ENCODE results near the gene PTN. TPM values are rescaled to one million over a fixed set of nuclear protein-coding genes. Genes with fewer than 3 reads are reported as not detected.
A peak's percentile ranks its signal among the peaks of the same experiment; 100 is the strongest.
"Not testable (repeated sequence)": the region's sequence is repeated elsewhere in the genome, so short reads cannot be mapped to it uniquely, and the experiment has no call there.

Gene PTN
- total RNA-seq, 1 donor from 2014 or later: 207 TPM

DNA sequence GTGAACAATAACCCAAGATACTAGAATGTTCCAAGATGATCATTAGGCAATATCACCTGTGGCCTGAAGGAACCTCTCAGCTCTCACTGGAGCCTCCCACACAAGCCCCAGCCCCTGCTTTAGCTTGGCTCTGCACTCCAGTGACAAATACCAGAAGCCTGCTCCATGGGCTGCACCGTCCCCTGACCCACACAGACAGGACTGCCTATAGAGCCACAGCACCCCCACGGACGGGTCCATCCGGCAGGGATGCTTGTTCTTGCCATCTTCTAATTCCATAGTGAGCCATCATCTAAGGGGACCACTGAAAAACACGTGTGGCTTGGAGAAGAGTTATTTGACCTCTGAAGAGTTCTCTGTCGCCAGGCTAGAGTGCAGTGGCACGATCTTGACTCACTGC, 100.9 kb downstream of the PTN start:
- TF ChIP-seq, protein P1, sequence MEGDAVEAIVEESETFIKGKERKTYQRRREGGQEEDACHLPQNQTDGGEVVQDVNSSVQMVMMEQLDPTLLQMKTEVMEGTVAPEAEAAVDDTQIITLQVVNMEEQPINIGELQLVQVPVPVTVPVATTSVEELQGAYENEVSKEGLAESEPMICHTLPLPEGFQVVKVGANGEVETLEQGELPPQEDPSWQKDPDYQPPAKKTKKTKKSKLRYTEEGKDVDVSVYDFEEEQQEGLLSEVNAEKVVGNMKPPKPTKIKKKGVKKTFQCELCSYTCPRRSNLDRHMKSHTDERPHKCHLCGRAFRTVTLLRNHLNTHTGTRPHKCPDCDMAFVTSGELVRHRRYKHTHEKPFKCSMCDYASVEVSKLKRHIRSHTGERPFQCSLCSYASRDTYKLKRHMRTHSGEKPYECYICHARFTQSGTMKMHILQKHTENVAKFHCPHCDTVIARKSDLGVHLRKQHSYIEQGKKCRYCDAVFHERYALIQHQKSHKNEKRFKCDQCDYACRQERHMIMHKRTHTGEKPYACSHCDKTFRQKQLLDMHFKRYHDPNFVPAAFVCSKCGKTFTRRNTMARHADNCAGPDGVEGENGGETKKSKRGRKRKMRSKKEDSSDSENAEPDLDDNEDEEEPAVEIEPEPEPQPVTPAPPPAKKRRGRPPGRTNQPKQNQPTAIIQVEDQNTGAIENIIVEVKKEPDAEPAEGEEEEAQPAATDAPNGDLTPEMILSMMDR (IDR thresholded peaks at IDR 0.05): no peak
- TF ChIP-seq EZH2phosphoT487 (IDR thresholded peaks at IDR 0.05) (no peak), EZH2 (IDR thresholded peaks at IDR 0.05) (no peak)
- no peaks in the 10 kb centered on the region for H3K9me3 Mint-ChIP-seq
- no peak overlapping the region for H3K27ac ChIP-seq

DNA sequence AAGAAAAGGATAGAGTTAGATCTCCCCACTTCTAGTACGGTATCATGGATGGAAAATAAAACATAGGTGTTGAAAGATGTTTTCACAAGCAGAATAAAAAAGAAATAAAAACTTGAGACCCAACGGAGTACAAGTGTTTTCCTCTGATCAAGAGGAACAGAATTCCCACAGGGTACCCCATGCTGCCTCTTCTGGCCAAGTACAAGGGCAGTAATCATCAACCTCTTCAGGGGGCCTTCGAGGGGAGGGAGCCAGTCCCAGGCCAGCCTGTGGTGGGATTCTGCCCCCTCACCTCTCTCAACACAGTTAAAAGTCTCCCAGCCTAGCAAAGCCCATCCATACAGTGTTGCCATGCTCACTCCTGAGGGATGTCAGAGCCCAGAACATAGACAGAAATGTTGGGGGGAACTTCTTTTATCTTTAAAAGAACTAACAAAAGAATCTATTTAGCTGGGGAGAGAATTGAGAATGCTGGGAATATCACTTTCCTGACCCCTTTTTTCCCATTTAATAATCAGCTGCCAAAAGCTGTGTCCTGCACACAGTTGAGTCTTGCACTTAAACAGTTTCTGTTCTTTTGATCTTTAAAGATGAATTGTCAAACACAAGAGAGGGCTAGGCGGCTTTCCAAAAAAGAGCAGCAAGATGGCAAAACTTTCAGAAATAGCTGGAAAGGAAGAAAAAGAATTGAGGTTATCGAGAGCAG, 101.7 kb downstream of the PTN start:
- no peak for DNase-seq (ENCODE audit: low spot score)
- peaks cover 16% of the 10 kb centered on the region for H3K4me1 Mint-ChIP-seq
- Histone ChIP-seq H3K4me3 (no peak overlapping the region), H3K4me1 (no peaks in the 10 kb centered on the region), H3K27ac (no peak overlapping the region), H3K9ac (no peak overlapping the region), H3K79me2 (ENCODE audit: low read depth) (no peaks in the 10 kb centered on the region), H3K27me3 (no peaks in the 10 kb centered on the region), H2AFZ (replicated peaks) (no peak overlapping the region), H3F3A (ENCODE audit: low read depth) (no peaks in the 10 kb centered on the region), H4K20me1 (ENCODE audit: low read depth) (no peaks in the 10 kb centered on the region), H3K4me2 (no peak overlapping the region), H3K36me3 (no peaks in the 10 kb centered on the region), H3K9me3 (ENCODE audit: low read depth) (no peaks in the 10 kb centered on the region)
- no peak overlapping the region for H3K4me3 Mint-ChIP-seq
- H3K9me3 Mint-ChIP-seq: no peaks in the 10 kb centered on the region
- H3K27ac Mint-ChIP-seq: peak overlapping the region; percentile 36
- peaks cover 51% of the 10 kb centered on the region for H3K36me3 Mint-ChIP-seq
- H3K27me3 Mint-ChIP-seq (ENCODE audit: insufficient read depth, low read depth): peaks cover 2% of the 10 kb centered on the region
- TF ChIP-seq, protein P1 (IDR thresholded peaks at IDR 0.05): no peak
- TF ChIP-seq EZH2phosphoT487 (IDR thresholded peaks at IDR 0.05) (no peak), EZH2 (IDR thresholded peaks at IDR 0.05) (no peak)

More for the DNA sequence above, 100.9 kb downstream of the PTN start:
- no peaks in the 10 kb centered on the region for H3K9me3 ChIP-seq (ENCODE audit: low read depth)
- no peak overlapping the region for H3K9ac ChIP-seq
- Mint-ChIP-seq H3K27ac (peak overlapping the region; percentile 65), H3K36me3 (peaks cover 55% of the 10 kb centered on the region), H3K27me3 (ENCODE audit: insufficient read depth, low read depth) (peaks cover 2% of the 10 kb centered on the region), H3K4me1 (peaks cover 16% of the 10 kb centered on the region), H3K4me3 (no peak overlapping the region)
- no peaks in the 10 kb centered on the region for H3K79me2 ChIP-seq (ENCODE audit: low read depth)
- H3F3A ChIP-seq (ENCODE audit: low read depth): no peaks in the 10 kb centered on the region
- no peak overlapping the region for H3K4me2 ChIP-seq
- H3K36me3 ChIP-seq: no peaks in the 10 kb centered on the region
- H3K4me1 ChIP-seq: no peaks in the 10 kb centered on the region
- no peak overlapping the region for H2AFZ ChIP-seq (replicated peaks)
- no peak overlapping the region for H3K4me3 ChIP-seq
- no peaks in the 10 kb centered on the region for H4K20me1 ChIP-seq (ENCODE audit: low read depth)
- no peaks in the 10 kb centered on the region for H3K27me3 ChIP-seq
- no peak for DNase-seq (ENCODE audit: low spot score)

- not testable (repeated sequence) for H3K9me3 Mint-ChIP-seq; H3K4me3 Mint-ChIP-seq; H4K20me1 ChIP-seq (ENCODE audit: low read depth); H3K27me3 Mint-ChIP-seq (ENCODE audit: insufficient read depth, low read depth); H3K4me1 ChIP-seq; H3K79me2 ChIP-seq (ENCODE audit: low read depth); H3K4me2 ChIP-seq; H3K27ac ChIP-seq; H3F3A ChIP-seq (ENCODE audit: low read depth); H3K27me3 ChIP-seq; DNase-seq (ENCODE audit: low spot score); H3K9ac ChIP-seq; H3K4me3 ChIP-seq; H3K9me3 ChIP-seq (ENCODE audit: low read depth); H2AFZ ChIP-seq (replicated peaks); H3K36me3 ChIP-seq
- Mint-ChIP-seq H3K36me3 (peaks cover 52% of the 10 kb centered on the region), H3K4me1 (peaks cover 16% of the 10 kb centered on the region), H3K27ac (peak overlapping the region; percentile 39)
Measured at GRCh38 chr7:137239186-137239585, 104.3 kb downstream of the PTN start.

DNA sequence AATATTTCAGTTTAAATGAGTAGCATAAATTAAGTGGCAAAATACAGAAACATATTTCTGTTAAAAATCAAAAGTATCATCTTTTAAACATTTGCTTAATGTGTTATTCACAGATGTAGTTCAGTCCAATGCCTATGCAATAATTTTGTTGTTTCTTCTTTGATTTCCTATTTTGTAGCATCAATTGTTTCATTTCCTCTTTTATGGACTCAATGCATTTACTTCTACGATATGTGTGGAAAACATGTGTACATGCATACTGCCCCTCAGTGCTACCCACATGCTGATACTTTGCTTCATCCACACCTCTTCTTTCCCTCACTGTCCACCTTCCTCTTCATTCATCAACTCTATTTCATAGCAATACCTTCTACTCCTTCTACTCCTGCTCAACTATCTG, 108.1 kb downstream of the PTN start:
- no peaks in the 10 kb centered on the region for H3F3A ChIP-seq (ENCODE audit: low read depth)
- Mint-ChIP-seq H3K27me3 (ENCODE audit: insufficient read depth, low read depth) (peaks cover 3% of the 10 kb centered on the region), H3K4me3 (no peak overlapping the region), H3K9me3 (no peaks in the 10 kb centered on the region), H3K27ac (no peak overlapping the region), H3K36me3 (peaks cover 60% of the 10 kb centered on the region), H3K4me1 (no peaks in the 10 kb centered on the region)
- H3K27ac ChIP-seq: no peak overlapping the region
- H3K79me2 ChIP-seq (ENCODE audit: low read depth): no peaks in the 10 kb centered on the region
- H3K9ac ChIP-seq: no peak overlapping the region
- no peaks in the 10 kb centered on the region for H4K20me1 ChIP-seq (ENCODE audit: low read depth)
- no peak for DNase-seq (ENCODE audit: low spot score)
- H3K9me3 ChIP-seq (ENCODE audit: low read depth): no peaks in the 10 kb centered on the region
- H3K27me3 ChIP-seq: no peaks in the 10 kb centered on the region
- no peaks in the 10 kb centered on the region for H3K4me1 ChIP-seq
- no peak overlapping the region for H3K4me2 ChIP-seq
- H3K4me3 ChIP-seq: no peak overlapping the region
- H3K36me3 ChIP-seq: no peaks in the 10 kb centered on the region
- H2AFZ ChIP-seq (replicated peaks): no peak overlapping the region
- TF ChIP-seq, protein P1 (IDR thresholded peaks at IDR 0.05): no peak
- TF ChIP-seq EZH2 (IDR thresholded peaks at IDR 0.05) (no peak), EZH2phosphoT487 (IDR thresholded peaks at IDR 0.05) (no peak)
